Activated effector memory CD4-positive, alpha-beta T cell treated with Interleukin-2 at 50 U/mL for 16 hours (primary cell): ENCODE data around the gene CPNE5.
"Not testable (repeated sequence)": the region's sequence is repeated elsewhere in the genome, so short reads cannot be mapped to it uniquely, and the experiment has no call there.

Experiments
- DNase-seq: peaks from one replicate; pipeline ENCODE4 v3.0.0-alpha.2; 2020

The CPNE5 gene

DNA sequence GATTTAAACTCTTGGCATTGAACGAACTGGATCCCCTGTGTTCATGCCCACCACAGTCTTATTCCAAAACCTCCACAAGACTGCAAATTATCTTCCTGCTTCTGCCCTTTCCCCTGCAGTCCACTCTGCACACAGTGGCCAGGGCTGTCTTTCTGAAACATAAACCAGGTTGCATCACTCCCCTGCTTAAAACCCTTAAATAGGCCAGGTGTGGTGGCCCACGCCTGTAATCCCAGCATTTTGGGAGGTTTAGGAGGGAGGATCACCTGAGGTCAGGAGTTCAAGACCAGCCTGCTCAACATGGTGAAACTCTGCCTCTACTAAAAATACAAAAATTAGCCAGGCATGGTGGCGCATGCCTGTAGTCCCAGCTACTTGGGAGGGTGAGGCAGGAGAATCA is 26.2 kb downstream of the CPNE5 start:
- not testable (repeated sequence) for DNase-seq

DNA sequence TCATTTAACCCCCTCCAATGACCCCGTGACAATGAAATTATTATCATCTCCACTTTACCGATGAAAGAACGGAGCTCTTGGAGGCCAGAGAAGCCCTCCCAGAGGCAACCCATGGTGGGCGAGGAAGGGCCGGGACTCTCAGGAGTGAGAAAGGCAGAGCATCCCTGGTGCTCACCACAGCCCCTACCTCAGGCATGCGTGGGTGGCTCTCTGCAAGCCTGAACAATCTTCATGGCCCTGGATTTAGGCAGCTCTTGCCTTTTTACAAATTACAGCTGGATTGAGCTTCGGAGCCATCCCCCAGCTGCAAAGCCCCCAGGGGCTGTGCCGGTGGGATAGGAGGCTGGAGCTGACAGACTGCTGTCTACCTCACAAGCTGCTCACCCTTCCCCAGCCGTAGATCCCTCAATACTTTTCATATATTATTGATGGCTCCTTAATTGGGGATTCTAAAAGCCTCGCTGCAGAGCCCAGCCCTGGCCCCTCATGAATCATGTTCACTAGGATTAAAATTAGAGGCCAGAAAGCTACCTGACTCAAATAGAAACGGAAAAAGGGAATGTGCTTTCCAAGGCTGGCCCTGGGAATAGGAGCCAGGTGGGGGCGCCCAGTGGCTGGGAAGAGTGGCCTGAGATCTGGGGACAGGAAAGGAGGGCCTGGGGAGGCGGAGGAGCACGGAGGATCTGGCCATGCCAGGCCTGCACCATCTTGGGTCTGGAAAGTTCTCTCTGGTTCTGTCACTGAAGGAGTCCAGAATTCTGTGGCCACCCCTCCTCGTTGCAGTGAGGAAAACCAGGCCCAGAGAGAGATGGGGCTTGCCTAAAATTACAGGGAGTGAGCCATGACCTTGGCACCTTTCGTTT is 29.1 kb downstream of the CPNE5 start:
- DNase-seq = no peak

DNA sequence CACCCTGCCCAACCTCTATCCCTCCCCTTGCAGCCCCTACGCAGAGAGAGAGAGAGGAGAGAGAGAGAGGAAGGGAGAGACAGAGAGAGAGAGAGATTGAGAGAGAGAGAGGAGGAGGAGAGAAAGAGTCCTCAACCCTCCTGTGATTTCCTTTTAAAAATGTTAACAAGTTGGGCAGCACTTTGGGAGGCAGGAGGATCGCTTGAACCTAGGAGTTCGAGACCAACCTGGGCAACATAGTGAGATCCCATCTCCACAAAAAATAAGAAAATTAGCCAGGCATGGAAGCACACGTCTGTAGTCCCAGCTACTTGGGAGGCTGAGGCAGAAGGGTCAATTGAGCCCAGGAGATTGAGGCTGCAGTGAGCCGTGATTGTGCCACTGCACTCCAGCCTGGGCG is 30.1 kb downstream of the CPNE5 start:
- no peak for DNase-seq

DNA sequence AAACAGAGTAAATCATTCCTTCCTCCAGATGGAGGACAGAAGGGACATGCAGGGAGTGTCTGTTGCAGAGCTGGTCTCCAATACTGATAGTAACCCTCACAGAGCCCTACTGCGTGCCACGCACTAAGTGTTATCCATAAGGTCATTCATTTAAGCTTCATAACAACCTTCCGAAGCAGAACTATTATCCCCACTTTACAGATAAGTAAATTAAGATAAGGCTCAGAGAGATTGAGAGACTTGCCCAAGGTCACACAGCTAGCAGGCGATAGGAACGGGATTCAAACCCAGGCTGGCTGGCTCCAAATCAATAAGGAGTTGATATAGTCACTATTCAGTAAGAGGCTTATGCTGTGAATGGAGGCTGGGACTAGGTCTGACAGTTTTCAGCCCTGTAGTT is 30.6 kb downstream of the CPNE5 start:
- no peak for DNase-seq

DNA sequence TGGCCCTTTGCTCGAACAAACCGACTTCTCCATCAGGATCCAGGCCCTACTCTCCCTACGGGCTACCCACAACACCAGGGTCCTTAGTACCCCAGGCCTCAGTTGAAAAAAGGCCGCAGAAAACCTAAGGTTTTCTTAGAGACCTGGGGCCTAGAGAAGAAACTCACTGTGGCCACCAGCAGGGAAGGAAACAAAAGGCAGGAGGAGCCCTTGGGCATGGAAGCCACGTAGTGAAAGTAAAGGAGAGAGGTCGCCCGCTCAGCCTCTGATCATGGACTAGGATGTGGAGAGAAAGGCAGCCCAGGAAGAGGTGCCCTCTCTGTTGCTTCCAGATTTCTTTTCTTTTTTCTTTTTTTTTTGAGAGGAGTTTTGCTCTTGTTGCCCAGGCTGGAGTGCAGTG is 31.5 kb downstream of the CPNE5 start:
- no peak for DNase-seq

DNA sequence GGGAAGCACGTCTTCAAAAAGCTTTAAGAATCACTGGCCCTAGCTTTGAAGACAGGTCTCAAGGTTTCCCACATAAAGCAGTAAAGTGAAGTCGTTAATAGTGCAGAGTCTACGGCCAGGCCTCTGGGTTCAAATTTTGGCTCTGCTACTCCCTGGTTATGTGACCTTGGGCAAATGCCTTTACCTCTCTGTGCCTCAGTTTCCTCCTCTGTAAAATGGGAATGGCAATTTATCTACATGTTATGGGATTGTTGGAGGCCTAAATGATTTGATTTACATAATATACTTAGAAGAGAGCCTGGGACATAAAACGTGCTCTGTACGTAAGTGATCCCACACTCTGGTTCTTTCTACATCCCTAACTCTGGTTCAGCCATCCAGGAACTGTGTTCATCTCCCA is 32.1 kb downstream of the CPNE5 start:
- DNase-seq = no peak

DNA sequence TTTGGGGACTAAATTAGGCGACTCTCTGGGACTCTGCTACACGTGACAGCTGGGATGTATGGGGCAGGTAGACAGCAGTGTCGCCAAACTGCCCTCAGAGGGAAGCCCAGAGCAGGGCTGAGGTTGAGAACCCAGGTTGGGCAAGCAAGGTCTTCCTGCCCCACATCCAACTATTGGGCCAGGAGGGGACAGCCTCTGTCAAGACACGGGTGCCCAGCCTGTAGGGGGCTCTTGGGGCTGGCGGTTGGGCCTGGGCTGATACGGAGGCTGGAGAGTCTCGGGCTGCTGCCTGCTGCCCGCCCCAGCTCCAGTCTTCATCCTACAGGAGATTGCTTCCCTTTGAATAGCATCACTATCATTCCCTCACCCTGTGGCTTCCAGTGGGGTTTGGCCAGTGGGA is 33.3 kb downstream of the CPNE5 start:
- DNase-seq = no peak

DNA sequence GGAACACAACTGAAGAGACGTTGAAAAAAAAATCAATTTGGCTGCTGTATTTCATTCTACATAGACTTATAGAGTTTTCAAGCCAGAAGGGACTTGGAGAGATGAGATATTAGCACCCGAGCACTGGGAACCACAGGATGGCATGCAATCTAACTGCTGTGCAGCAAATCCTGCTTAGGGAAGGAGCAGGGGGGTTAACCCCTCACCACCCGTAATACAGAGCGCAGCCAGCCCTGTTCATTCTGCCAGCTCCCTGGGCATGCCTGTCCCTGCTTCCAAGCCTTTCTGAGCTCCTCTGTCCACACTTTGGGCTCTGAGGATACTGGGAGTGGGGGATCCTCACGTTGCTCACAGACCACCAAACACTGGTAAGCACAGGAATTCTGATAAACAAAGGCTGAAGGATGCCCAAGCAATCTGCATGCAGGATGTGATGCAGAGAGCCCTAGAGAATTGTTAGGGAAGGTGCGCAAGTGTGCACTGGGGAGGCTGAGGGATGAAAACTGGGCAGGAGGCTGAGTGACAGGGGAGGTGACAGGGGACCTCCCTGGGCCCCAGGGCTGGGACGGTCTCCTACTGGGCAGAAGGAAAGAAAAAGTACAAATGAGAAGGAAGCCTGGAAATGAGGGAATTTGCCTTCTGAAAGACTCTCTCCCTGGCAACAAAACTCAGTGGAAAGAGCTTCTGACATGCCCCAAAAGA is 34.0 kb downstream of the CPNE5 start:
- DNase-seq = no peak

DNA sequence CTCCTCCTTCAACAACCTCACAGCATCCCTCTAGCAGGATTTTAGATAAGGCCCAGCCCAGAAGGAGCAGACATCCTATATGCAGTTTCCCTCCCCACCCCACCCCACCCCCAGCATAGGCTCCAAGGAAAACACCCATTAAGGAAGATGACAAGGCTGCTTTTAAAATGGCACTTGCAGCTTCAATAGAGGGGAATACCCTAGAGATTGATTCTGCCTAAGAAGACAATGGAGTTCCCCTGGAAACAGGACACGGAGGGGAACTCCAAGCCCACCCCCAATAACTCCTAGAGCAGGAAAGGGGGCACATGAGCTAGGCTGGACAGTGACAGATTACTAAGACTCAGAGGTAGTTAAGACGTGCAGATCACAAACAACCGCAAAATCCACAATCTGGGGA is 34.7 kb downstream of the CPNE5 start:
- DNase-seq = no peak

DNA sequence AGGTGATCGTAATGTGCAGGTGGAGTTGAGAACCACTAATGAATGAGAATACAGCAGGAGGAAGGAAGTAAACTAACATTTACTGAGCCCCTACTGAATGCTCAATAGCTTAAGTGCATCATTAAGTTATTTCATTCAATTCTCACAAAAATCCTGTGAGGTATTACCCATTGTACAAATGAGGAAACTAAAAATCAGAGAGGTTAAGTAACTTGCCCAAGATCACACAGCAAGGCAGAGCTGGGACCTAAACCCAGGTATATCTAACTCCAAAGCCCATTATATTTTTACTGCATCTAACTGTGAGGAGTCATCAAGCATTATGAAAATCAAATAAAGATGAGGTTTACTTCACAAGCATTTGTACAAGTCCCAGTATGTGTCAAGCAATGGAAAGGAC is 35.3 kb downstream of the CPNE5 start:
- DNase-seq = no peak

DNA sequence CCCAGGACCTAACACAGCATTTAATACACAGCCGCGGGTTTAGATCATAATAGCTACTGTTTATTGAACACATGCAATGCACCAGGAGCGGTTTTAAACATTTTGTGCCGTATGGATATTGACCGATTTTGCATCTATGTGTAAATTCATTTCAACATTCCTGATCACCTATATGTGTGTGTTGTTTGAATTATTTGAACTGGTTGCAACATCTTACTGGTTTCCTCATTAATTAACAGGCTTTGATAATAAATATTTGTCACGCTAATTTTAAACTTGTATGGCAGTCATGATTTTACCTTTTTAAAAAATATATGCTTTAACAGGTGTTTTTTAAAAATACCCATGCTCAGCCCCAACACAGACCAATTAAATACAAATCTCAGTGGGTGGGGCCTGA is 35.8 kb downstream of the CPNE5 start:
- no peak for DNase-seq

DNA sequence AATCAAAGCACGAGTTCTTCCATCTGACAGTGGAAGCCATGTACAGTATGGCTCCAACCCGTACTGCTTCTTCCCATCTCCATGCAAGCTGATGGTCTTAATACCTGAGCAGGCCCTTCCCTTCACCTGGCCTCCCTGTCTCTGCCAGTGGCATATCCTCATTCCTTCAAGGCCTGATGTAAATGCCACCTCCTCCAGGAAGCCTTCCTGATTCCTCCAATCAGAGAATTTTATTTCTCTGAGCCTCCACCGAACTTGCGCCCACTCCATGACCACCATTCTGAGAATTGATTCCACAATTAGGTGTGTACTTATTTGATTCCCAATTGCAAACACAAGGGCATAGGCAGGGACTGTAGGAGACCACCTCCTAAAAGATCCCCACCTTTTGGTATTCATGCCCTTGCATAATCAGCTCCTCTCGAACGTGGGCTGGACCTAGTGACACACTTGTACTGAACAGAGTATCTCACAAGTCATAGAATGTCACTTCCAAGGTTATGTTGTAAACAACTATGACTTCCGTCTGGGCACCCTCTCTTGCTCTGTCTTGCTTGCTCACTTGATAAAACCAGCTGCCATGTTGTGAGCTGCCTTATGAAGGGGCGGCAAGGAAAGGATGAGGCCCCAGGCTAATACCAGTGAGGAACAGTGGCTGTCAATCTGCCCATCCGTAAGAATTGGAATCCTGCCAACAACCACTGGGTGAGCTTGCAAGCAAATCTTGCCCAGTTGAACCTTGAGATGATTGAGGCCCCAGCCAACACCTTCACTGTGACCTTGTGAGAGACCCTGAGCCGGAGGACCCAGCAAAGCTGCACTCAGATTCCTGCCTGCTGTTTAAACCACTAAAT is 38.8 kb downstream of the CPNE5 start:
- no peak for DNase-seq

DNA sequence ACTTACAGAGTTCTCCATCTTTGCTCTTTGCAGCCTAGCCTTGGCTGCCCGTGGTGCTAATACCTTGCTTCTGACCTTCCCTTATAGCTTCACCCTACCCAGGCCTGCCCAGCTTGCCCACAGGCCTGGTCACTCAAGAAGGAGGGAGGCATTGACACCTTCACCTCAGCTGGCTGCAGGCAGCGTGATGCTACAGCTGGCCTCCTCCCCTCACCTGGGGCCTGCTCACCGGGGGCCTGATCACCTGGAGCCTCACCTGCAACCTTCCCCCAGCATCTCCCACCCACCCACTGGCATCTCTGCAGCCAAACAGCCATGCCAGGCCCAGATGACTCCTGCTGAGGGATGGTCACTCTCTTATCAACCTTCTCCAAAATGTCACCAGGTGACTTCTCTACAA is 40.4 kb downstream of the CPNE5 start:
- DNase-seq = no peak

DNA sequence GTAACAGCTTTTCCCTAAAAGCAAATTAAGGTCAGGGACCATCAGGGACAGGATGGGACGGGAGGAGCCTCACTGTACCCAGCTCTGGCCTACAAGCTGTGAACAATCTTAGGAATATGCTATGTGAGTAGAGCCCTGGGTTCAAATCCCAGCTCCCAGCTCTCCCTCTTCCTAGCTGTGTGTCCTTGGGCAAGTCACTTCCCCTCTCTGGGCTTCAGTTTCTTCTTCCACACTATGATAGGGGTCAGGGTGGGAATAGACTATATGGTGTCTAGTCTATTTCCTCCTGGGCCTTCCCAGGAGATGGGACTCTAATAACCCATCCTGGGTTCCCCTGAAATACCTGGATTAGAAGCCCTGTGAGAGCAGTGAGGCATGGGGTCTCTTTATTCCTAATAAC is 41.6 kb downstream of the CPNE5 start:
- DNase-seq = no peak

DNA sequence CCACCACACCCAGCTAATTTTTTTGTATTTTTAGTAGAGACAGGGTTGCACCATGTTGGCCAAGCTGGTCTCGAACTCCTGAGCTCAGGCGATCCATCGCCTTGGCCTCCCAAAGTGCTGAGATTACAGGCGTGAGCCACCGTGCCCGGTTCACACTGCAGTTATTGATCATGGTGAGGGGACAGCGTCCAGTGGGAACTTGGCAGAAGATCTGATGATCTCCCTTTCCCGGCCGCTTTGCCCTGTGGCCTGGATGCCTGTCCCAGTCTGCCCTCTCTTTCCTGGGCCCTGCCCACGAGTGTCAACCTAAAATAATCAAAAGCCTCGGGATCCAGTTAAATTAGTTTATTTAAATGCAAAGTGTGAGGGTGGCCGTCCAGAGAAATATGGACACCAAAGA is 42.2 kb downstream of the CPNE5 start:
- no peak for DNase-seq

DNA sequence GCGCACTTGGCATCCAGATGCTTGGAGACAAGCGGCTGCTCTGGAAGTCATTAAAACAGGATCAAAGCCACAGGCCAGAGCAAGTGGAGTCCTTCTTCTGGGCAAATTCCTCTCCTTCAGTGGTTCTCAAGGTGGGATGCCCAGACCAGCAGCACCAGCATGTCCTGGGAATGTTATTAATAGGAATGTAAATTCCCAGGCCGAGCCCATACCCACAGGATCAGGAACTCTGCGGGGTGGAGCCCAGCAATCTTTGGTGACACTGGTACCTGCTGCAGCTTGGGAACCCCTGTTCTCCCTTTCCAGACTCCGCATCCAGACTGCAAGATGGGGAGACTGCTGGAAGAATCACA is 44.6 kb downstream of the CPNE5 start:
- DNase-seq = no peak

DNA sequence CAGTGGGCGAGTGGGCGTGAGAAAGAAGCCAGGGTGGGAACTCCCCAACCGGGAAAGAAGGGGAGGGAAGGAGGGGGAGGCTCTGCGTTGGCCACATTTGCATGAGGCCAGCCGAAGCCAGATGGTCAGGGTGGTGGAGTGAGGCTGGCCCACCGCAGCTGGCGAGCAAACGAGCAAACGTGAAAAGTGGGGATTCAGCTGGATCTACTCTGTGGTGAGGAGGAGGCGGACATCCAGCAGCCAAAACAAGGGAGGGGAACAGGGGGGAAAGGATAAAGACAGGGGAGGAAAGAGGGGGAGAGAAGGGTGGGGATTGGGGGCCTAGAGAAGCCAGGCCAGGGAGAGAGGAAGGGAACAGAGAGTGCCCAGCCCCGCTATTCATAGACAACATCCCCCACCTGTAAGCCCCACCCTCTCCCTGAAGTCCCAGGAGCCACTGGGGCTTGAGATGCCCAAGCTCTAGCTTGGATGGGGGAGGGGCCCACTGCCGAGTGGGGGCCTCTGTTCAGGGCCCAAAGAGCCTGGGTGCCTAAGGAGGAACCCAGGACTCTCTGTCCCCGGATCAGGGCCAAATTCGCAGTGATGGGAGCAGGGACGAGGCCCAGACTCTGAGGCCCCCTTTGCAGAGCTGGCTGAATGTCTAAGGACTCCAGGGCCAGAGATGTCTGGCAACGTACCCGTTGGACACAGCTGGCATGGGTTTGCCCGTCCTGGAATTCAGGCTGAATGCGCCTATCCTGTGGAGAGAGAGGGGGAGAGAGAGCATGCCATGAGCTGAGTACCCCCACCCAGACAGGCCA is 45.1 kb downstream of the CPNE5 start:
- no peak for DNase-seq

DNA sequence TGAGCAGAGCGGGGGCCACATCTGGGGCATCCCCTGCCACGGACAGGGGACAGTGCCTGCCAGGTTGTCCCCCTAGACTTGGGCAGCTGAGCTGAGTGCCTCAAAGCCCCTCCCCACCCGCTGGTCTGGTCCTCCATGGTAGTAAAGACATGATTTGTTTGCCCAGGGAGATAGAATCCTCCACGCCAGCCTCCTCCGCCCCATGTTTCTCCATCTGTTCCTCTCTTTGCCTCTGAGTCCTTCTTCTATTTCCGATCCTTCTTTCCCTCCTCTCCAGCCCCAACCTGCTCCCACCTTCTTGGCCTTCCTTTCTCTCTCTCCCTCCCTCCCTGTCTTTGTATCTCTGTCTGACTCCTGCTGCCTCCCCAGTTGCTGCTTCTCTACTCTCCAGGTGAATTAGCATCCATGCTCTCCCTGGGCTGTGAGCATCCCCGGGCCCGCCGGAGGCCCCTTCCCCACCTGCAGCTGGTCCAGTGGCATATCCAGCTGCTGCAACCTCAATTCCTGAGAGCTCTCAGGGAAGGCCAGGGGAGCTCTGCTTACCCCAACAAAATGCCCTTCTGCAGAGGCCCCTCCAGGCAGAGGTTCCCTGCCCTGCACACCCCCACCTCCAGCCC is 45.8 kb downstream of the CPNE5 start:
- DNase-seq = no peak

DNA sequence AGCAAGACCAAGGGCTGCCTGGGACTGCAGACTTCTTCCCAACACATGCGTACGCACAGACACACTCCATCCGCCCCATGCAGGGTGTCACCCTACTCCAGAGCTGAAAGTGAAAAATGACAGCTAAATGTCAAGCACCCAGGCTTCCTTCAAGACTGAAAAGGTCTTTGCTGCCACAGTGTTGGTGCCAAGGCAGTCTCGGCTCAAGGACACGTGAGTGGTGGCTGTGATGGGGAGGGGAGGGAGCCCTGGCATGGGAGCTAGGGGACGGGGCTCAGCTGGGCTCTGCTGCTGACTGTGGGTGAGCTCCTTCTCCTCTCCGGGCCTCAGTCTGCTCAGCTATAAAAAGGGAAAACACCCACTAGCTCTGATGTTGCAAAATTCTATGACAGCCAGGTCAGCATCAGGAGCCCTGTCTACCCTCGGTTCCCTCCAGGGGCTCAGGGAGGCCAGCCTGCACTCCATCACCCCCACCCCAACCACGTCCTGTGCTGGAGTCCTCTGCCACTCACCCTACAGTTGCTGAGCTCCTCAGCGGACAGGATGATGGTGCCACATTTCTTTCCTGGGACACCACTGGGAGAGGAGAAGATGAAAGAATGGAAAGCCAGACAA is 47.6 kb downstream of the CPNE5 start:
- no peak for DNase-seq

DNA sequence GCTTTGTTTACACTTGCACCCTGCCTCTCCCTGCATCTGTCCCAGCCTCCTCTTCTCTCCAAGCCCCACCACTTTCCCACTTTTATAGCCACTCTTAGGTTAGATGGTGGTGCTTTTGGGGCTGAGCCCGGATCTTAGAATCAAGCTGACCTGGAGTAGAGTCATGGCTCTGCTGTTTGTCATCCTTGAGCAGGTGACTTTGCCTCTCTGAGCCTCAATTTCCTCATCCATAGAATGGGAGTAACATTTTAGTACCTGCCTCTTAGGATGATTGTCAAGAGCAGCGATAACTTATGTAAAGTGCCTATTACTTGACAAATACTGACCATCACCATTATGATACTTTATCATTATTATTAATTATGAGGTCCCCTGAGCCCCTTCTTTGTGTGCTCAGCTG is 48.2 kb downstream of the CPNE5 start:
- no peak for DNase-seq

DNA sequence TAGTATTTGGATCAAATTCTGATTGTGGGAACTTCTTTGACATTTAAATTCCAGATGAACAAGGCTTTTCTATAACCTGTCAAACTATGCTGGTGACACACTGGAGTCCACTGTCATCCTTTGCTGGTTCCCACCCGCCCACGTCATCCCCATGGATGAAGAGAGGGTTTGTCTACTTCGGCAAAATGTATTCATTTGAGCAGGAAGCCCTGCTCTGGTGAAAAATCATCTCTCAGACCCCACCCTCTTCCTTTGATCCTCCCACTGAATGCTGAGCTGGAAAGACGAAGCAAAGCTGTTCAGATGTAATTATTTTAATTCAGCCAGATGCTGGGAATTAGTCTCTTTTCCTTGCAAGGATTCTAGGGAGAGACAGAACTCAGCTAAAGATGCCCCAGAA is 50.5 kb downstream of the CPNE5 start:
- no peak for DNase-seq

DNA sequence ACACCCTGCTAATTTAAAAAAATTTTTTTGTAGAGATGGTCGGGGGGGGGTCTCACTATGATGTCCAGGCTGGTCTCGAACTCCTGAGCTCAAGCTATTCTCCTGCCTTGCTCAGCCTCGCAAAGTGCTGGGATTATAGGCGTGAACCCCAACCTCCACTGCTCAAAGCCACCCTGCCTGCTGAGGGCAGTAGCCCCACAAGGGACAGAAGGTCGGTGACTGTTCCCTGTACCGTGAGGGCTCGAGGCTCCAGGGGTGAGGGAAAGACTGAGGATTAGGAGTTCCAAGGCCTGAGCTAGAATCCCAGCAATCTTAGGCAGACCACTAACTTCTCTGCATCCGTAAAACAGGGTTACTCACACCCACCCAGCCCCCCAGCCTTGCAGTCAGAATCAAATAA is 51.1 kb downstream of the CPNE5 start:
- no peak for DNase-seq
